ENCODE measurements around the gene C12orf57.

Gene C12orf57

GRCh38 chr12:6954316-6955107, 10.7 kb downstream of the C12orf57 start:
- no peak for DNase-seq

GRCh38 chr12:6955108-6956020, 11.5 kb downstream of the C12orf57 start:
- no peak for DNase-seq

- DNase-seq: peak; percentile 46
Measured at GRCh38 chr12:6956021-6956727, 12.4 kb downstream of the C12orf57 start.

GRCh38 chr12:6957151-6957701, 13.4 kb downstream of the C12orf57 start:
- DNase-seq: peak; percentile 68

- peak; percentile 21 for DNase-seq
Measured at GRCh38 chr12:6957741-6958608, 14.2 kb downstream of the C12orf57 start.

- DNase-seq: no peak
Measured at GRCh38 chr12:6958609-6959057, 14.8 kb downstream of the C12orf57 start.

GRCh38 chr12:6959058-6959804, 15.4 kb downstream of the C12orf57 start:
- DNase-seq: peak; percentile 90

- no peak for DNase-seq
Measured at GRCh38 chr12:6959805-6960592, 16.2 kb downstream of the C12orf57 start.

GRCh38 chr12:6960593-6961277, 16.9 kb downstream of the C12orf57 start:
- peak; percentile 56 for DNase-seq

- DNase-seq: peak; percentile 94
Measured at GRCh38 chr12:6961278-6961694, 17.5 kb downstream of the C12orf57 start.

- DNase-seq: no peak
Measured at GRCh38 chr12:6961695-6962284, 18.0 kb downstream of the C12orf57 start.

GRCh38 chr12:6962285-6963015, 18.6 kb downstream of the C12orf57 start:
- DNase-seq: no peak

- DNase-seq: no peak
Measured at GRCh38 chr12:6963016-6963731, 19.4 kb downstream of the C12orf57 start.

GRCh38 chr12:6963791-6964413, 20.1 kb downstream of the C12orf57 start:
- no peak for DNase-seq

- DNase-seq: no peak
Measured at GRCh38 chr12:6964605-6965025, 20.8 kb downstream of the C12orf57 start.

GRCh38 chr12:6965026-6965661, 21.3 kb downstream of the C12orf57 start:
- DNase-seq: peak; percentile 93

GRCh38 chr12:6965714-6966113, 21.9 kb downstream of the C12orf57 start:
- DNase-seq: no peak

Measured in CD4-positive, alpha-beta T cell treated with Interleukin-12 subunit alpha and Interleukin-12 subunit beta, for 1 hour (primary cell).